Caco-2 (cell line): ENCODE data around the gene ZNF677. TPM values are rescaled to one million over a fixed set of nuclear protein-coding genes. Genes with fewer than 3 reads are reported as not detected.
"Not testable (repeated sequence)": the region's sequence is repeated elsewhere in the genome, so short reads cannot be mapped to it uniquely, and the experiment has no call there.

Experiments
- BruUV-seq: library from RNA; stranded (reverse); fragments of 400-500 nt; replicated peaks from 2 replicates; lab custom pipeline; 2021; lab: Mats Ljungman, UMichigan
- CTCF ChIA-PET: fragments of 300-600 bp; sonication (Branson Sonifier 250); formaldehyde crosslinking; loops from one replicate; lab custom pipeline; 2022; ENCODE audit warnings: antibody characterized with exemption; lab: Charles Lee
- POLR2A ChIA-PET: fragments of 300-600 bp; sonication (Branson Sonifier 250); formaldehyde crosslinking; loops from one replicate; lab custom pipeline; 2022; ENCODE audit warnings: antibody characterized with exemption; lab: Charles Lee
- DNase-seq, 2 experiments: peaks; one replicate each; pipeline versions ENCODE4 v3.0.0 to v3.0.0-alpha.2; 2020 to 2022
- H3K27me3 ChIP-seq: replicated peaks from 2 replicates; pipeline ENCODE4 v1.6.0; 2011; ENCODE audit warnings: low read length; ENCODE audit not compliant: control insufficient read depth, insufficient read depth
- H3K36me3 ChIP-seq: 2 replicates; pipeline ENCODE4 v1.5.1; 2011; ENCODE audit warnings: low read length; ENCODE audit not compliant: control insufficient read depth, insufficient read depth
- H3K4me1 ChIP-seq: fragments of 250-450 bp; sonication (Bioruptor Pico); 2 replicates; pipeline ENCODE4 v1.5.1; 2020; ENCODE audit warnings: mild to moderate bottlenecking
- H3K4me3 ChIP-seq: 2 replicates; pipeline ENCODE4 v1.5.1; 2011; ENCODE audit warnings: low read depth, mild to moderate bottlenecking, control low read depth, low read length
- H3K9me3 ChIP-seq: fragments of 250-450 bp; sonication (Bioruptor Pico); 2 replicates; pipeline ENCODE4 v1.5.1; 2020; ENCODE audit warnings: mild to moderate bottlenecking, moderate library complexity
- H3K27ac Mint-ChIP-seq: one replicate; pipeline ENCODE4 v1.8.0; 2022; ENCODE audit warnings: mixed read lengths; ENCODE audit not compliant: unreplicated experiment
- H3K27me3 Mint-ChIP-seq: one replicate; pipeline ENCODE4 v1.8.0; 2022; ENCODE audit warnings: mixed read lengths; ENCODE audit not compliant: insufficient read depth, unreplicated experiment
- H3K36me3 Mint-ChIP-seq: one replicate; pipeline ENCODE4 v1.8.0; 2022; ENCODE audit warnings: mild to moderate bottlenecking, mixed read lengths; ENCODE audit not compliant: insufficient read depth, unreplicated experiment
- H3K4me1 Mint-ChIP-seq: one replicate; pipeline ENCODE4 v1.8.0; 2022; ENCODE audit warnings: low read depth, mixed read lengths; ENCODE audit not compliant: unreplicated experiment
- H3K4me3 Mint-ChIP-seq: one replicate; pipeline ENCODE4 v1.8.0; 2022; ENCODE audit warnings: mild to moderate bottlenecking, moderate library complexity, mixed read lengths; ENCODE audit not compliant: unreplicated experiment
- H3K9me3 Mint-ChIP-seq: one replicate; pipeline ENCODE4 v1.8.0; 2022; ENCODE audit warnings: mixed read lengths; ENCODE audit not compliant: unreplicated experiment
- CTCF ChIP-seq, 2 experiments: fragments of 200-600 bp in 1 of 2; IDR thresholded peaks; 1 replicate in 1 of 2; 2 replicates in 1 of 2; pipeline versions ENCODE4 v1.5.1 to v1.8.0; 2011 to 2022; ENCODE audit warnings: antibody characterized with exemption in 1 of 2, control low read depth in 1 of 2, inconsistent platforms in 1 of 2, low read depth in 1 of 2, low read length in 1 of 2, mild to moderate bottlenecking in 1 of 2, moderate library complexity in 1 of 2; ENCODE audit not compliant: insufficient read depth in 1 of 2, severe bottlenecking in 1 of 2, unreplicated experiment in 1 of 2
- intact Hi-C: fragments of 100-400 bp; cut with micrococcal nuclease; formaldehyde crosslinking; loops from one replicate; pipeline ENCODE4 v1.10.0; 2022; ENCODE audit not compliant: unreplicated experiment
- total RNA-seq: library from RNA; stranded (reverse); gene quantifications from 2 replicates; pipeline ENCODE4 v1.2.3, GENCODE V29; 2022

ZNF677 gene
- total RNA-seq, 1 experiment from 2014 or later: not detected

GRCh38 chr19:53246498-53246897 lies 8.2 kb downstream of the ZNF677 start:
- Mint-ChIP-seq H3K9me3 (peaks cover 54% of the 10 kb centered on the region), H3K27ac (no peak overlapping the region), H3K4me3 (no peak overlapping the region), H3K36me3 (no peaks in the 10 kb centered on the region), H3K27me3 (no peaks in the 10 kb centered on the region), H3K4me1 (no peaks in the 10 kb centered on the region)
- POLR2A ChIA-PET: no interaction called here
- H3K4me1 ChIP-seq: no peaks in the 10 kb centered on the region
- CTCF ChIA-PET: no interaction called here
- H3K36me3 ChIP-seq: no peaks in the 10 kb centered on the region
- no TSS peak for BruUV-seq
- intact Hi-C loops: no loop called here
- H3K27me3 ChIP-seq: no peaks in the 10 kb centered on the region
- DNase-seq: no peak
- TF ChIP-seq CTCF (IDR thresholded peaks at IDR 0.05; ENCODE audit: insufficient read depth in 1 of 2, low read depth in 1 of 2, low read length in 1 of 2, severe bottlenecking in 1 of 2, unreplicated experiment in 1 of 2): no peak
- H3K9me3 ChIP-seq: peaks cover 24% of the 10 kb centered on the region
- H3K4me3 ChIP-seq: no peak overlapping the region

GRCh38 chr19:53237114-53237777 lies 17.4 kb downstream of the ZNF677 start:
- ChIA-PET POLR2A (no interaction called here), CTCF (no interaction called here)
- Mint-ChIP-seq H3K36me3 (no peaks in the 10 kb centered on the region), H3K4me1 (no peaks in the 10 kb centered on the region), H3K27me3 (no peaks in the 10 kb centered on the region), H3K27ac (no peak overlapping the region), H3K9me3 (peaks cover 75% of the 10 kb centered on the region), H3K4me3 (no peak overlapping the region)
- Histone ChIP-seq H3K4me3 (no peak overlapping the region), H3K27me3 (no peaks in the 10 kb centered on the region), H3K9me3 (peaks cover 69% of the 10 kb centered on the region), H3K36me3 (no peaks in the 10 kb centered on the region), H3K4me1 (no peaks in the 10 kb centered on the region)
- no TSS peak for BruUV-seq
- DNase-seq: no peak
- TF ChIP-seq CTCF (IDR thresholded peaks at IDR 0.05; ENCODE audit: insufficient read depth in 1 of 2, low read depth in 1 of 2, low read length in 1 of 2, severe bottlenecking in 1 of 2, unreplicated experiment in 1 of 2): no peak
- intact Hi-C loops: no loop called here

GRCh38 chr19:53224606-53225005 lies 30.1 kb downstream of the ZNF677 start:
- Histone ChIP-seq H3K4me3 (no peak overlapping the region), H3K4me1 (no peaks in the 10 kb centered on the region), H3K9me3 (peaks cover 37% of the 10 kb centered on the region), H3K27me3 (no peaks in the 10 kb centered on the region), H3K36me3 (no peaks in the 10 kb centered on the region)
- Mint-ChIP-seq H3K27me3 (no peaks in the 10 kb centered on the region), H3K4me1 (no peaks in the 10 kb centered on the region), H3K4me3 (no peak overlapping the region), H3K36me3 (no peaks in the 10 kb centered on the region), H3K27ac (no peak overlapping the region), H3K9me3 (peaks cover 55% of the 10 kb centered on the region)
- no peak for TF ChIP-seq CTCF (IDR thresholded peaks at IDR 0.05; ENCODE audit: insufficient read depth in 1 of 2, low read depth in 1 of 2, low read length in 1 of 2, severe bottlenecking in 1 of 2, unreplicated experiment in 1 of 2)
- ChIA-PET POLR2A (no interaction called here), CTCF (no interaction called here)
- intact Hi-C loops: no loop called here
- no TSS peak for BruUV-seq
- DNase-seq: no peak

- intact Hi-C loops, H3K4me1 ChIP-seq, DNase-seq, H3K27me3 Mint-ChIP-seq, H3K4me3 ChIP-seq, POLR2A ChIA-PET, H3K36me3 ChIP-seq, H3K27me3 ChIP-seq, BruUV-seq, H3K36me3 Mint-ChIP-seq, H3K4me3 Mint-ChIP-seq, H3K27ac Mint-ChIP-seq, CTCF ChIA-PET, H3K4me1 Mint-ChIP-seq: not testable (repeated sequence)
- H3K9me3 Mint-ChIP-seq: peaks cover 59% of the 10 kb centered on the region
- peaks cover 35% of the 10 kb centered on the region for H3K9me3 ChIP-seq
Measured at GRCh38 chr19:53222716-53223115, 32.0 kb downstream of the ZNF677 start.
